ENCODE measurements around the gene ITPRID1. TPM values are rescaled to one million over a fixed set of nuclear protein-coding genes. Genes with fewer than 3 reads are reported as not detected.

ITPRID1 gene
- total RNA-seq, 4 donors from 2014 or later = 1.6 TPM; not detected in 3

- Histone ChIP-seq H3K27me3 (no peaks in the 10 kb centered on the region), H3K4me3 (no peak overlapping the region), H3K36me3 (no peaks in the 10 kb centered on the region), H3K27ac (no peak overlapping the region), H3K4me1 (no peaks in the 10 kb centered on the region), H3K9me3 (no peaks in the 10 kb centered on the region)
- DNase-seq = no peak
- intact Hi-C loops (cut with DNase I; ENCODE audit: low total_unique reads) = no loop called here
- no peak for TF ChIP-seq POLR2A (IDR thresholded peaks at IDR 0.05)
- TF ChIP-seq, protein P1, sequence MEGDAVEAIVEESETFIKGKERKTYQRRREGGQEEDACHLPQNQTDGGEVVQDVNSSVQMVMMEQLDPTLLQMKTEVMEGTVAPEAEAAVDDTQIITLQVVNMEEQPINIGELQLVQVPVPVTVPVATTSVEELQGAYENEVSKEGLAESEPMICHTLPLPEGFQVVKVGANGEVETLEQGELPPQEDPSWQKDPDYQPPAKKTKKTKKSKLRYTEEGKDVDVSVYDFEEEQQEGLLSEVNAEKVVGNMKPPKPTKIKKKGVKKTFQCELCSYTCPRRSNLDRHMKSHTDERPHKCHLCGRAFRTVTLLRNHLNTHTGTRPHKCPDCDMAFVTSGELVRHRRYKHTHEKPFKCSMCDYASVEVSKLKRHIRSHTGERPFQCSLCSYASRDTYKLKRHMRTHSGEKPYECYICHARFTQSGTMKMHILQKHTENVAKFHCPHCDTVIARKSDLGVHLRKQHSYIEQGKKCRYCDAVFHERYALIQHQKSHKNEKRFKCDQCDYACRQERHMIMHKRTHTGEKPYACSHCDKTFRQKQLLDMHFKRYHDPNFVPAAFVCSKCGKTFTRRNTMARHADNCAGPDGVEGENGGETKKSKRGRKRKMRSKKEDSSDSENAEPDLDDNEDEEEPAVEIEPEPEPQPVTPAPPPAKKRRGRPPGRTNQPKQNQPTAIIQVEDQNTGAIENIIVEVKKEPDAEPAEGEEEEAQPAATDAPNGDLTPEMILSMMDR (IDR thresholded peaks at IDR 0.05) = no peak
Observed at GRCh38 chr7:31583526-31583925, 69.6 kb downstream of the ITPRID1 start.

GRCh38 chr7:31583942-31584341, 70.1 kb downstream of the ITPRID1 start:
- intact Hi-C loops (cut with DNase I; ENCODE audit: low total_unique reads) = no loop called here

DNA sequence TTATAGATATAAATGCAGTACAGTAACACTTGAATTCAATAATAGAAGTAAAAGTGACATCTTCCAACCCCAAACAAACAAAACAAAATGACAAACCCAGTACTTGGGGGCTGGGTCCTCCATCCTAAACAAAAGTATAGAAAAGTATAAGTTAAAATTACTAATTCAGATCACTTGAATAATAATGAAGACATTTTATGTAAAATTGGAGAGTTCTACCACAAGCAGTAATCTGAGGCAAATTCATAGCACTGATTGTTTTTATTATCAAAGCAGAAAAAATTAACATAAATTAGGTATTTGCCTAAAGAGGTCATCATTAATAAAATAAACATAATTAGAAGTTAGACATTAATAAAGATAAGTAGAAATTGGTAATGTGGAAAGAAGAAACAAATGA, 81.5 kb downstream of the ITPRID1 start:
- no peak overlapping the region for H3K4me3 ChIP-seq
- no peak for DNase-seq
- H3K9me3 ChIP-seq = no peaks in the 10 kb centered on the region
- intact Hi-C loops (cut with DNase I; ENCODE audit: low total_unique reads) = no loop called here
- no peaks in the 10 kb centered on the region for H3K4me1 ChIP-seq
- H3K36me3 ChIP-seq = no peaks in the 10 kb centered on the region
- H3K27ac ChIP-seq = no peak overlapping the region
- TF ChIP-seq POLR2A (IDR thresholded peaks at IDR 0.05) = no peak
- TF ChIP-seq, protein P1 (IDR thresholded peaks at IDR 0.05) = no peak
- H3K27me3 ChIP-seq = no peaks in the 10 kb centered on the region

More at GRCh38 chr7:31583942-31584341, 70.1 kb downstream of the ITPRID1 start:
- H3K36me3 ChIP-seq = no peaks in the 10 kb centered on the region
- no peak overlapping the region for H3K27ac ChIP-seq
- no peaks in the 10 kb centered on the region for H3K4me1 ChIP-seq
- DNase-seq = no peak
- no peak overlapping the region for H3K4me3 ChIP-seq
- H3K27me3 ChIP-seq = no peaks in the 10 kb centered on the region
- TF ChIP-seq POLR2A (IDR thresholded peaks at IDR 0.05) = no peak
- TF ChIP-seq, protein P1 (IDR thresholded peaks at IDR 0.05) = no peak
- no peaks in the 10 kb centered on the region for H3K9me3 ChIP-seq

DNA sequence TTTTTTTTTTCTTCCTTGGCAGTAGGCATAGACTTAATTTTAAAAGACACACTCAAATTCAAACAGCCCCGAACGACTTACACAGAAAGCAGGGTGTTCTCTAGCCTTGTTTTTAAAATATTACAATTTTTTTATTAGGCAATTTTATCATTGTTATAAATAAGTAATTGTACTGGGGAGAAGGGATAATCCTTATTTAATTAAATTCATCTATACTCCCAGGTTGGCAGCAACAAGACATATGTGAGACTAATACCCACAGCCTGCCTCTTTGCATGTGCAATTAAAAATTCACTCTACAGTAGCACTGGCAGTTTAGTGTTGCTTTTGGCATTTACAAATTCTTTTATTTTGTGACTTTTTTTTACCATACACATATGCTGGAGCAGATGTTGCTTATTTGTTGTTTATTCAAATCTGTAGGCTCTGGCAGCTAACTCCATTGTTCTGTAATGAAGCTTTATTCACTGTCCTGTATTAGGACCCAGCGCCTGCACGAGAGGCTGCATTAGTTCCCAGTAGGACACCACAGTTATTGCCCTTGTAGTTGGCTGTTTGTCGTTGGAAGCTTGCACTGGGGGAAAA, 88.2 kb downstream of the ITPRID1 start:
- DNase-seq = no peak
- TF ChIP-seq, protein P1 (IDR thresholded peaks at IDR 0.05) = no peak
- no peak for TF ChIP-seq POLR2A (IDR thresholded peaks at IDR 0.05)
- no peaks in the 10 kb centered on the region for H3K9me3 ChIP-seq
- no peak overlapping the region for H3K27ac ChIP-seq
- intact Hi-C loops (cut with DNase I; ENCODE audit: low total_unique reads) = no loop called here
- H3K4me3 ChIP-seq = no peak overlapping the region
- no peaks in the 10 kb centered on the region for H3K36me3 ChIP-seq
- no peaks in the 10 kb centered on the region for H3K27me3 ChIP-seq
- H3K4me1 ChIP-seq = no peaks in the 10 kb centered on the region

DNA sequence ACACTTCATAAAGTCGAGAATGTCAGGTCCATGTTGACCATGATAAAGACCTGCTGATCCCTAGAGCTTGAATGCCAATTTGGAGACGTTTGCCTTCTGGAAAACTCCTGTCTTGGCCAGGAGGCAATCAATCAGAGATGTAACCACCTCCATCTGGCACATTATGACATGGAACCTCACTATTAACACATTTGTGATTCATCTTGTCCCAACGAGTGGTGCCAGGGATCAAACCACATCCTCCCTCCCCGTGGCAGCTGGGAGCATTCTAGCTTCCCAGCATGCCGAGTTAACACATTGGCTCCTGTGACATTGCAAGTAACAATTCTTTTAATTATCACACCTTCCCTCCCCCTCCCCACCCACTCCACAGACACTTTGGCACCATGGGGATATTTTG, 89.2 kb downstream of the ITPRID1 start:
- Histone ChIP-seq H3K36me3 (no peaks in the 10 kb centered on the region), H3K4me3 (no peak overlapping the region), H3K9me3 (no peaks in the 10 kb centered on the region), H3K27ac (no peak overlapping the region), H3K4me1 (no peaks in the 10 kb centered on the region), H3K27me3 (no peaks in the 10 kb centered on the region)
- DNase-seq = no peak
- intact Hi-C loops (cut with DNase I; ENCODE audit: low total_unique reads) = no loop called here
- TF ChIP-seq, protein P1 (IDR thresholded peaks at IDR 0.05) = no peak
- TF ChIP-seq POLR2A (IDR thresholded peaks at IDR 0.05) = no peak

Measured in uterus (tissue), 4 donors.